Lower leg skin (tissue), 3 donors: ENCODE results near the gene TMEM192.

Experiments
- CTCF ChIP-seq, 3 donors: fragments of 450-650 bp; IDR thresholded peaks; one replicate each; pipeline ENCODE4 v1.5.1; 2016; ENCODE audit warnings: antibody characterized with exemption in 3 of 3, mild to moderate bottlenecking in 3 of 3, moderate library complexity in 2 of 3
- POLR2A ChIP-seq, 2 donors: fragments of 450-650 bp; IDR thresholded peaks; one replicate each; pipeline ENCODE4 v1.6.1; 2016 to 2017; ENCODE audit warnings: antibody characterized with exemption in 2 of 2, mild to moderate bottlenecking in 1 of 2, moderate library complexity in 1 of 2

GRCh38 chr4:165058666-165059065 lies 54.0 kb downstream of the TMEM192 start:
- TF ChIP-seq CTCF (IDR thresholded peaks at IDR 0.05) (no peak), POLR2A (IDR thresholded peaks at IDR 0.05) (no peak)
